ENCODE results near the gene NXT1. TPM values are rescaled to one million over a fixed set of nuclear protein-coding genes. Genes with fewer than 3 reads are reported as not detected.

NXT1 gene
- total and polyA plus RNA-seq, 7 donors, result 8.1 to 57.6 (median 22.3) TPM

- H3K36me3 ChIP-seq, result peaks cover 14 to 74% (median 39%) of the 10 kb centered on the region in 4 donors
Observed at GRCh38 chr20:23369072-23369823, 18.7 kb downstream of the NXT1 start.

GRCh38 chr20:23370274-23370673 lies 19.7 kb downstream of the NXT1 start:
- Histone ChIP-seq H3K36me3 (peaks cover 14 to 70% (median 32%) of the 10 kb centered on the region in 4 donors), H3K27me3 (no peaks in the 10 kb centered on the region), H3K4me1 (peaks cover 0 to 23% (median 20%) of the 10 kb centered on the region in 4 donors), H3K27ac (no peak overlapping the region), H3K4me3 (no peak overlapping the region), H3K9me3 (no peaks in the 10 kb centered on the region)
- no peak for DNase-seq
- TF ChIP-seq POLR2A (IDR thresholded peaks at IDR 0.05) (no peak), CTCF (IDR thresholded peaks at IDR 0.05) (no peak)
- intact Hi-C loops (cut with DNase I), result no loop called here
- 95 to 96% methylated on average over 5 of the region's 5 CpGs for WGBS, 2 donors

More at GRCh38 chr20:23369072-23369823, 18.7 kb downstream of the NXT1 start:
- 94 to 97% methylated on average over 14 of the region's 14 CpGs for WGBS, 2 donors
- Histone ChIP-seq H3K4me1 (peaks cover 0 to 24% (median 20%) of the 10 kb centered on the region in 4 donors), H3K27ac (no peak overlapping the region), H3K27me3 (no peaks in the 10 kb centered on the region), H3K9me3 (no peaks in the 10 kb centered on the region), H3K4me3 (no peak overlapping the region)
- TF ChIP-seq EP300 (IDR thresholded peaks at IDR 0.05) (no peak), CTCF (IDR thresholded peaks at IDR 0.05) (no peak), POLR2AphosphoS5 (IDR thresholded peaks at IDR 0.05) (no peak), POLR2A (IDR thresholded peaks at IDR 0.05) (no peak)
- intact Hi-C loops (cut with DNase I), result no loop called here
- no peak for DNase-seq

- H3K4me1 ChIP-seq, result peaks cover 0 to 17% (median 15%) of the 10 kb centered on the region in 4 donors
- DNase-seq, result no peak
- H3K4me3 ChIP-seq, result no peak overlapping the region
- no peaks in the 10 kb centered on the region for H3K27me3 ChIP-seq
- WGBS, 2 donors, result 93 to 94% methylated on average over 3 of the region's 3 CpGs
- no peaks in the 10 kb centered on the region for H3K9me3 ChIP-seq
- H3K27ac ChIP-seq, result no peak overlapping the region
- intact Hi-C loops (cut with DNase I), result no loop called here
- TF ChIP-seq POLR2AphosphoS5 (IDR thresholded peaks at IDR 0.05), result no peak
- TF ChIP-seq POLR2A (IDR thresholded peaks at IDR 0.05), result no peak
- TF ChIP-seq EP300 (IDR thresholded peaks at IDR 0.05), result no peak
- TF ChIP-seq CTCF (IDR thresholded peaks at IDR 0.05), result no peak
- peaks cover 14 to 70% (median 30%) of the 10 kb centered on the region in 4 donors for H3K36me3 ChIP-seq
Observed at GRCh38 chr20:23370873-23371272, 20.3 kb downstream of the NXT1 start.

- DNase-seq, result no peak
Observed at GRCh38 chr20:23371496-23371895, 20.9 kb downstream of the NXT1 start.

GRCh38 chr20:23374441-23374840 lies 23.9 kb downstream of the NXT1 start:
- H3K36me3 ChIP-seq, result peaks cover 14 to 93% (median 41%) of the 10 kb centered on the region in 4 donors

More at GRCh38 chr20:23371496-23371895, 20.9 kb downstream of the NXT1 start:
- intact Hi-C loops (cut with DNase I), result no loop called here
- peaks cover 0 to 11% (median 9%) of the 10 kb centered on the region in 4 donors for H3K4me1 ChIP-seq
- no peak for TF ChIP-seq POLR2A (IDR thresholded peaks at IDR 0.05)
- no peak overlapping the region for H3K27ac ChIP-seq
- peaks cover 14 to 74% (median 32%) of the 10 kb centered on the region in 4 donors for H3K36me3 ChIP-seq
- 81 to 83% methylated on average over 4 of the region's 4 CpGs for WGBS, 2 donors
- H3K9me3 ChIP-seq, result no peaks in the 10 kb centered on the region
- no peak overlapping the region for H3K4me3 ChIP-seq
- no peaks in the 10 kb centered on the region for H3K27me3 ChIP-seq

More at GRCh38 chr20:23374441-23374840, 23.9 kb downstream of the NXT1 start:
- Histone ChIP-seq H3K9me3 (no peaks in the 10 kb centered on the region), H3K4me1 (no peaks in the 10 kb centered on the region), H3K4me3 (no peak overlapping the region), H3K27ac (no peak overlapping the region), H3K27me3 (no peaks in the 10 kb centered on the region)
- TF ChIP-seq POLR2A (IDR thresholded peaks at IDR 0.05), result no peak
- no peak for TF ChIP-seq POLR2AphosphoS5 (IDR thresholded peaks at IDR 0.05)
- TF ChIP-seq EP300 (IDR thresholded peaks at IDR 0.05), result no peak
- no peak for TF ChIP-seq CTCF (IDR thresholded peaks at IDR 0.05)
- WGBS, 2 donors, result 93 to 95% methylated on average over 5 of the region's 5 CpGs
- no peak for DNase-seq
- intact Hi-C loops (cut with DNase I), result no loop called here
